ENCODE data around the gene A1BG.
"Not testable (repeated sequence)": the region's sequence is repeated elsewhere in the genome, so short reads cannot be mapped to it uniquely, and the experiment has no call there.

The A1BG gene

GRCh38 chr19:58385891-58386575 is 32.7 kb upstream of the A1BG start:
- DNase-seq, result no peak

- DNase-seq, result no peak
Measured at GRCh38 chr19:58385313-58385890, 32.1 kb upstream of the A1BG start.

- DNase-seq, result no peak
Measured at GRCh38 chr19:58382997-58383603, 29.8 kb upstream of the A1BG start.

GRCh38 chr19:58381460-58382212 is 28.3 kb upstream of the A1BG start:
- DNase-seq, result no peak

GRCh38 chr19:58380662-58381459 is 27.6 kb upstream of the A1BG start, which contains the start of gene ZNF837:
ZNF837 (minus strand) TSS chr19:58381030; CDS start chr19:58369332, 11,698 bp downstream.
- peak; percentile 99 to 100 for DNase-seq

GRCh38 chr19:58380037-58380661 is 26.9 kb upstream of the A1BG start:
- DNase-seq, result no peak

GRCh38 chr19:58379246-58379645 is 26.0 kb upstream of the A1BG start:
- DNase-seq, result no peak

GRCh38 chr19:58376724-58377123 is 23.4 kb upstream of the A1BG start:
- DNase-seq, result not testable (repeated sequence)

- no peak for DNase-seq
Measured at GRCh38 chr19:58374200-58374599, 20.9 kb upstream of the A1BG start.

GRCh38 chr19:58372311-58373133 is 19.2 kb upstream of the A1BG start:
- DNase-seq, result no peak

GRCh38 chr19:58368561-58369360 is 15.5 kb upstream of the A1BG start:
- DNase-seq, result no peak

- DNase-seq, result no peak
Measured at GRCh38 chr19:58367698-58368454, 14.6 kb upstream of the A1BG start.

- DNase-seq, result no peak
Measured at GRCh38 chr19:58366585-58367430, 13.5 kb upstream of the A1BG start.

GRCh38 chr19:58364146-58364545 is 10.9 kb upstream of the A1BG start:
- DNase-seq, result no peak

- peak; percentile 97 for DNase-seq
Measured at GRCh38 chr19:58362272-58362994, 9.1 kb upstream of the A1BG start, which contains the start of gene ZNF497. ZNF497 (minus strand) TSS chr19:58362751; CDS start chr19:58357635, 5,116 bp downstream.

- DNase-seq, result no peak
Measured at GRCh38 chr19:58361900-58362271, 8.6 kb upstream of the A1BG start.

GRCh38 chr19:58357481-58358145 is 4.3 kb upstream of the A1BG start:
- DNase-seq, result no peak

All from CD4-positive, alpha-beta T cell treated with Interferon alpha-2 for 1 hour (primary cell).